NOMO-1 treated with dmso at 0.1 percent for 144 hours (cell line): ENCODE measurements around the gene TST.

Experiments
- DNase-seq: peaks from one replicate; lab custom pipeline; 2025; ENCODE audit not compliant: unreplicated experiment; lab: John Stamatoyannopoulos, UW

Gene TST

GRCh38 chr22:37019309-37020191 lies at the start of gene TST, which contains the start of gene MPST:
TST (minus strand) TSS chr22:37019447; CDS start chr22:37018732, 715 bp downstream.
MPST (plus strand) TSS chr22:37019742; CDS start chr22:37019837, 95 bp downstream.
- peak; percentile 72 for DNase-seq

DNA sequence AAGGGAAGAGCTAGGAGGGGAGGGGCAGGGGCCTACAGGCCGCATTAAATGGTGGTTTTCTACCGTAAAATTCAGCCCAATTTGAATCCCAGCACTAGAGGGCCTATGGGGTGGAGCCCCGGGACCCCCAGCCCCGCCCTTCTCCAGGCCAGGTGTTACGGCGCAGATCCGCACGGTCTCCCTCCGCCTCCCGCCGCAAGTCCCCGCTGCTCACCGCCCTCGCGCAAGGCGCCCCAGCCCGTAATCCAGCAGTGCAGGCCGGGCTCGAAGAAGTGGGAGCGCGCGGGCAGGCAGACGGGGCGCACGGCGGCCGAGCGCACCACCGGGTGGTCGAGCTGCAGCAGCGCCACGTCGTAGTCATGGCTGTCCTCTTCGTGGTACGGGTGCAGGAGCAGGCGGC lies 49.6 kb upstream of the TST start:
- no peak for DNase-seq

GRCh38 chr22:37067428-37067827 lies 48.2 kb upstream of the TST start:
- DNase-seq = no peak

- DNase-seq = no peak
Measured at GRCh38 chr22:37065961-37066360, 46.7 kb upstream of the TST start.

GRCh38 chr22:37065180-37065579 lies 45.9 kb upstream of the TST start:
- no peak for DNase-seq

GRCh38 chr22:37064553-37064952 lies 45.3 kb upstream of the TST start:
- no peak for DNase-seq

DNA sequence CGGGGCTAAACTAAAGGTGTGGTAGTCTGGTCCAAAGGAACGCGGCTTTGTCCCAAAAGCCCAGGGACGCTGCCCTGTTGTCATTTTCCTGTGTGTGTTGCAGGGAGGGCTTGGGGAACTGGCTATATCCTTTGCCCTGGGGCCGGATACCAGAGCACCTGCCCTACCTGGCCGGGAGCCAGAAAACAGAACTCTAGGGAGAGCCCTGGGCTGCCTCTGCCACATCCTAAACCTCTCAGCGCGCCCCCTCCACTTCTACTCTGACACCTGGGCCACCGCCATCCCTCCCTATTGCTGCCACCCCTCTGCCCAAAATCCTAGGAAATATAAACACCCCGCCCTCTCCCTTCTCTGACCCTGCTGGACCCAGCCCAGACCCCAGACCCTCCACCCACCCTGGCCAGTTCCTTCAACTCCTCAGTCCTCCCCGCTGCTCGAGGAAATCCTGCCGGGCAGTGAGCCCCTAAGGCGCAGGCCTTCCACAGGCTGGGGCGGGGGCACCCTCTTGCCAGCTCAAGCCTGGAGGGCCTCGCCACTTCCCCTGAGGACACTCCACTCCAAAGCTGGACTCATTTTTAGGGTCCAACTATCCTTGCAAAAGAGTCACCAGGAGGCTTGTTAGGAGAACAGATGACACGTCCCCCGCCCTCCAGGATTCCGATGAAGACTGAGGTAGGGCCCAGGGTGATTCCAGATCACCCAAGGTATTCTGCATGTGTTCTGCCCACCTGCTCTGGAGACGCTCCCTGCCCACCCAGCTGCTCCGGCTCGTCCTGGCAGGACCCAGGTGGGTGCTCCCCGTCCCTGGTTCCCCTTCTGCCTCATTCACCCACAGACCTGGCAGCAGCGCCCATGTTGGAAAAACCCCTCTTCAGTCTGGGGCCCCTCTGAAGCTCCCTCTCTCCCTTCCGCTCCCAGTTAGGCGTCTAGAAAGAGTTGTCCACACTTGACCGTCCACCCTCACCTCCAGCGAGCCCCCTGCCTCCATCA lies 44.5 kb upstream of the TST start:
- no peak for DNase-seq

- DNase-seq = no peak
Measured at GRCh38 chr22:37062702-37063381, 43.6 kb upstream of the TST start.

DNA sequence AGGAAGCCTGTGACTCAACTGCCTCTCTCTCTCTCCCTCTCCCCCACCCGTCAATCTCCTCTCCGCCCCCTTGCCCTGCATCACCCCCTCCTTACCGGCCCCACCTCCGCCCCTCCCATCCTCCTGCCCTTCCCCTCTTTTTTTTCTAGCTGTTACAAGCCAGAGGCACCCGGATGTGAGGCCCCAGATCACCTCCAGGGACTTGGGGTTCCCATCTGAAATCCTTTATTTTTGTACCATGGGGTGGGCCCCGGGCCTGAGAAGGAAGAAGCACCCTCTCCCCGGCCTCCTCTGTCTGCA lies 43.1 kb upstream of the TST start:
- no peak for DNase-seq

GRCh38 chr22:37061611-37062375 lies 42.5 kb upstream of the TST start:
- no peak for DNase-seq

DNA sequence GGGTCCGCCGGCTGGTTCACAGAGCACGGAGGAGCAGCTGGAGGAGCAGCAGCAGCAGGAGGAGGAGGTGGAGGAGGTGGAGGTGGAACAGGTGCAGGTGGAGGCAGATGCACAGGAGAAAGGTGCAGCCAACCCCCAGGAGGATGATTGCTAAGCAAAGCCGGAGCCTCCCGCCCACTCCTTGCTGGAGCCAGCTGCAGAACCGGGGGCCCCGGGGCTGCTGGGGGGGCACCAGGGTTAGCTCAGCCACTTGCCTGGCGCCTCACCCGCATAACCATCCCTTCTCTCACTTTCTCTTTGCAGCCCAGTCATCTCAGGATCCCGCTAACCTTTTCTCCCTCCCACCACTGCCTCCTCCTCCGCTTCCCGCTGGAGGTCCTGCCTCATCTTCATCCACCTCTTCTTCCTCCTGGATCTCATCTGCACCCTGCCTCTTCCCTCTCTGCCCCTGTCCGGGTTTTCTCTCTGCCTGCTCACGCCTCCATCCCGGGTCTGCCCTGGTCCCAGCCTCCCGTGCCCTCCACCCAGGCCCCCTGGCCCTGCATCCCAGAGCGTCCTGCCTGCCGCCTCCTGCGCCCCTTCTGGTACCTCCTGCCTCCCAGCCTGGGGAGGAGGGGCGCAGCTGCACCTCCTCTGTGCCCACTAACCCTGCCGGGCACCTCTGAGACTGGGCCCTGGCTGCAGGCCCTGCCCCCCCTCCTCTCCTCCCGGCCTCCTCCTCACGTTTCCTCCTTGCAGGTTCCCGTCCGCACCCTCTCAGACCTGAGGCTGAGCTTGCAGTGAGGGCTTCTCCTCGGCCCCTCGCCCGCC lies 41.8 kb upstream of the TST start:
- no peak for DNase-seq

- no peak for DNase-seq
Measured at GRCh38 chr22:37059876-37060449, 40.7 kb upstream of the TST start.

DNA sequence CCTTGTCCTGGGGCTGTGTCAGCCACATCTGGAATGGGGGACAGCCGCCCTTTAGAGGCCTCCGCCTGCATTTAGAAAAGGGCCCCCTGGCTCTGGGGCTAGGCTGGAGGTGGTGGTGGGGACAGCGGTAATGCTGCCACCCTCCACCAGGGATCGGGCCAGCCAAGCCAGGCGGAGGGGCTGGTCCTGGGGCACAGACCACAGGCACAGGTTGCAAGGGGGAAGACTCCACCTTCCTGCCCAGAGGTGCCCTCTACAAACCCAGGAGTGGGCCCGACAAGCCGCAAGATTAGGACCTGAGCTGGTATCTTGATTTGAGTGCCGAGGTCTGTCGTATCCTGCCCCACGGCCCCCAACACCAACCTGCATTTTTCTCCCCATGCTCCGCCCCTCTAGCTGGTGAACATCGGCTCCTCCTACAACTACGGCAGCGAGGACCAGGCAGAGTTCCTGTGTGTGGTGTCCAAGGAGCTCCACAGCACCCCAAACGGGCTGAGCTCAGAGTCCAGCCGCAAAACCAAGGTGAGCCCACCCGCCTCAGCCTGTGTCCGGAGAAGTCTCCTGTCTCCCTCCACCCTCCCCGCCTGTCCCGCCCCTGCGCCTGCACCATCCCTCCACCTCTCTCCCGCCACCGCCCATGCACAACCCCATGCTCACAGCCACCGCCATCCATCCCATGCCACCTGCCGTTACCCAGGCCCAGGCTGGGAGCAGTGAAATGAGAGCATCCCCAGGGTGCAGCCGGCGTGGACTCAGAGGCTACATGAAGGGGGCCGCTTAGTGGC lies 39.9 kb upstream of the TST start:
- DNase-seq = no peak

- no peak for DNase-seq
Measured at GRCh38 chr22:37057796-37058510, 38.7 kb upstream of the TST start.

DNA sequence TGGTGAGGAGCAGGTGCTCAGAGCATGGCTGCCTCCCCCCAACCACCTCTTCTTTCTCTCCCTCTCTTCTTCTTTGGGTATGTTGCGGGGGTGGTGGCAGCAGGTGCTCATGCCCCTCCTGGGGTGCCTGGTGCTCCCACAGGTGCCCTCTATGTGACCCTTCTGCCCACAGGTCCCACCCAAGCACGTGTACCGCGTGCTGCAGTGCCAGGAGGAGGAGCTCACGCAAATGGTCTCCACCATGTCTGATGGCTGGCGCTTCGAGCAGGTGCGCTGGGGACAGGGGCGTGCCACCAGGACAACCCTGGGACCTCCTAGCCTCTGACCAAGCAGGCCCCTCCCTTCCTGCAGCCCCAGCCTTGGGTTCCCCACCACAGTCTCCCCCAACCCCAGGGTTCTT lies 38.0 kb upstream of the TST start:
- no peak for DNase-seq

DNA sequence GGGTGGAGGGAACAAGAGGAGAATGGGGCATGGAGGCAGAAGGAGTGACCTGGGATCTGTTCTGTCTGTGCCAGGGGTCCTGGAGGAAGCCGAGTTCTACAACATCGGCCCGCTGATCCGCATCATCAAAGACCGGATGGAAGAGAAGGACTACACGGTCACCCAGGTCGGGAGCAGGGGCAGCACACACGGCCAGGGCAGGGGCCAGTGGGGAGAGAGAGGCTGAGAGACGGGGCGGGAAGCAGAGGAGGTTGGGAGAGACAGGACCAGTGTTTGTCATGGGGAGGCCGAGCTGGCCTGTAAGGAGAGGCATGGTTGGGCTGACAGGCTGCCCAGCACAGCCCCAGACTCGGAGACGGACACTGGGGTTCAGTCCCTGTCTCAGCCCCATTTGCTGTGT lies 37.0 kb upstream of the TST start:
- DNase-seq = no peak

DNA sequence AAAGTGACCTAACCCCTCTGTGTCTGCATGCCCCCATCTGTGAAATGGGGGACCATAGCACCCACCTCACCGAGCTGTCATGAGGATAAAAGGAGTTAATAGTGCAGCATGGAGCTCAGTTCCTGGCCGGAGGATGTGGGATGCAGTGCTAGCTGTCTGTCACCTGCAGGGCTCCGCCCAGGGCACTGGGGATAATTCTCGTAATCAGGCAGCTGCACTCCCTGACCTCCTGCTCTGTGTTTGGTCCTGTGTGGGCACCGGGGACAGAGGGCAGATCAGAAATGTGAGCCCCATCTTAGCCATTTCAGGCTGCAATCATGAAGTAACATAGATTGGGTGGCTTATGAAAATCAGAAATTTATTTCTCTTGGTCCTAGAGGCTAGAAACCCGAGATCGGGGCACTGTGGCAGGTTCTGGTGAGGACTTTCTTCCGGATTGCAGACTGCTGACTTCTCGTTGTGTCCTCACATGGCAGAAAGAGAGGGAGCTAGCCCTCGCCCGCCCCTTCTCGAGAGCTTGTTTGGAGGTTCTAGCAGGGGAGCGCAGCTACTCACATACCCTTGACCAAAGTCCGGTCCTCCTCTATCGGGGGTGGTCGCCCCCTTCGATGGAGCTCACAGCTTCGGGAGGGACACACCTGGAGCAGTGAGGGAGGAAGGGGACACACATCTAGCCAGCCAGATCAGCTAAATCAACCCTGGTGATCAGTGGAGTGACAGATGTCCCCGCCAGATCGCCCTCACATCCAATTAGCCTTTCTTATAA lies 35.5 kb upstream of the TST start:
- no peak for DNase-seq
